Fibroblast of the conjunctiva (primary cell): ENCODE data around the gene SLC6A11.

Experiments used
- DNase-seq: peaks from one replicate; pipeline ENCODE4 v3.0.0-alpha.2; 2010; ENCODE audit warnings: low read depth

The SLC6A11 gene

DNA sequence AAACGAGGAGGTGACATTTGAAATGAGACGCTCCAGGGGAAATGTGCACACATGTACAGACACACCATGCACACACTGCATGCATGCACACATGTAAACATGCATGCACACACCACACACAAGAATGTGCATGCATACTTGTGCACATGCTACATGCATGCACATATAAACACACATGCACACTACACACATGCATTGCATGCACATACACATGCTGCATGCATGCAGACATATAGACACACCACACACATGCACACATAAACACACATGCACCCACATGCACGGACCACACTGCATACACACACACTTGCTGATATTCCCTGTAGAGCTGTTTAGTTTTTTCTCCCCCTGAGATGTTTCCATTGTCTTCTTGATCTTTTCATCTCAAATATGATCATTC is 138.7 kb downstream of the SLC6A11 start:
- no peak for DNase-seq

DNA sequence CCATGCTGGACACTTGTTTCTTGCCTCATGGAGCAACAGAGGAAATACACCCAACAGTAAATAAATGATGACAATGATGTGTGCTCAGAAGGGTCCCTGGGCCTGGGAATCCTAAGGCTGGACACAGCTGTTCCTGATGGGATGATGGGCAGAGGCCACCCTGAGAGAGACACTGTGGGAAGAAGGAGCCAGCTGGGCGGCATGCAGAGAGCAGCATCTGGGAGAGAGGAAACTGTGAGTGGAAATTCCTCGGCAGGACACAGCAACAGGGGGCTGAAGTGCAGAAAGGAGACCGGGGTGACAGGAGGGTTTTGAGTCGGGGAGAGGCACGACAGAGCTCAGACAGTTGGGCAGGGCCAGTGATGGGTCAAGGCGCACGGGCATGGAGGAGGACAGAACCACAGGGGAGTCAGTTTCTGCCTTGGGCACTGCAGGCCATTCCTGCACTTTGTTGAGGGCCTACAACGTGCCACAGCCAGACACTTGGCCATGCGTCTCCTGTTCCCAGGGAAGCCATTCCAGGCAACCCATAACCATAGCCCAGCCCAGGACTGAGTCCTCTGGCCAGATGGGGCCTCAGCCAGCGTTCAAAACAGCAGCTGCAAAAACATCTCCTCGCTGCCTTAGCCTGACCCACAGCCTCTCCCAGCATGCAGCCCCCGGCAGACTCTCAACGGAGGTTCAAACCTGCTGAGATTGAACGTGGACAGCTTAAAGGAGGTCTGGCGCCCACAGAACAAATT is 139.9 kb downstream of the SLC6A11 start:
- no peak for DNase-seq

DNA sequence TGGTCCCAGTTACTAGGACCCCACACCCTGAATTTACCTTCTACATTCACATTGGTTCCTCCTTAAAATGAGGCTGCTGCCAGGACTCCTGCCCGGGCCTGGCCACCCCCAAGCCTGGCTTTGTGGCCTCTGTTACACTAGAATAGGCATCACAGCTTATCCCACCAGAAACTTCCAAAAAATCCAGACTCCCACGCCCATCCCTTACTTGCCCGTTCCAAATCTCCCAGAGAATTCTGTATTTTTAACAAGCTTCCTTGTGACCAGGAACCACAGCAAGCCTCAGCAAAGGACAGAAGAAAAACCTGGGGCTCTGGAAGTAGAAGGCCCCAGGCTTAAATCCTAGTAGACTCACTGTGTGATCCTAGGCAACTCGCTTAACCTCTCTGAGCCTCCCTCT is 140.5 kb downstream of the SLC6A11 start:
- no peak for DNase-seq

DNA sequence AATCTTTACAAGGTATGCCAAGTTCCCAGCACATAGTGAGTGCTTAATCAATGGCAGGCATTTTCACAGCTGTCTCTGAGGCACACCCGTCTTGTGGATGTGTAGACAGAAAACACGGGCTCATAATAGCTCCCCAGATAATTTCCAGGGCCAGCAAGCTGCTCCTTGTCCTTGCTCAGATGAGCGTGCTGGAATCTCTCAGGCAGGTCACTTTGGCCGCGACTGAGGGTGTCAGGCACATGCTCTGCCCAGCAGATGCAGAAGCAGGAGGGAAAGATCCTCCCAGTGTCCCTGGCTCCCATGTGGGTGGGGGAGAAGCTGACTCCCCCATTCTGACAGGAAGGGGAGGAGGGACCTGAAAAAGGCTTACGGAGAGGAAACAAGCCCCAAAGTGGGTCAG is 141.0 kb downstream of the SLC6A11 start:
- no peak for DNase-seq

DNA sequence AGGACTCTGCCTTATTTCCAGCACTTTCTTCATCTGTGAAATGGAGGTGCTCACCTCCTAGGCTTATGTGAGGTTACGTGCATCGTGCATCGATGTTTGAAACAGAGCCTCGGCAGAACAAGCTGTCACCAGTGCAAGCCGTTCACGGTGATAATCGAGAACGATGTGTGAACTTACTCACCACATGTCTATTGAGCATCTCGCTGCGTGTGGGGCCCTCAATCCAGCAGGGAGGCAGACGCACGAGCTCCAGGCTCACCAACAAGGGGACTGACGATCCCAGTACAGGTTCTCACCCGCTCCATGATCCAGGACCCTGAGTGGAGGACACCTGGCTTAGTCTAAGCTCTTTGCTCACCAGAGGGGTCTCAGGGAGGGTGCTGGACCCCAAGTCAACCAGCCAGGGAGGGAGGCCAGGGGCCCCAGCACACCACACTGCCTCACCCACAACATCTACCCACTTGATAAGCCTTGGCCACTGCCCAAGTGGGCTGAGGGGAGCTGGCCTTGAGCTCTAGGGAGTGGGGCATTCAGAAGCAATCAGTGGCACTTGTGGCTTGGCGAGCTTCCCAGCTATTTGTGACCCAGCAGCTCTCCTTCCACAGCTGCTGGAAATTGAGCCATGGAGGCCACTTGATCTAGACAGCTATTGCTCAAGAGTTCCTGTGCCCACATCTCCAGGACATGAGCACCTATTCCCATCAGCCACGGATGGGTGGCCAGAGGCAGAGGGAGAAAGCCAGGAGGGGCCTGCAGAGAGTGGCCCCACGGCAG is 142.1 kb downstream of the SLC6A11 start:
- no peak for DNase-seq

DNA sequence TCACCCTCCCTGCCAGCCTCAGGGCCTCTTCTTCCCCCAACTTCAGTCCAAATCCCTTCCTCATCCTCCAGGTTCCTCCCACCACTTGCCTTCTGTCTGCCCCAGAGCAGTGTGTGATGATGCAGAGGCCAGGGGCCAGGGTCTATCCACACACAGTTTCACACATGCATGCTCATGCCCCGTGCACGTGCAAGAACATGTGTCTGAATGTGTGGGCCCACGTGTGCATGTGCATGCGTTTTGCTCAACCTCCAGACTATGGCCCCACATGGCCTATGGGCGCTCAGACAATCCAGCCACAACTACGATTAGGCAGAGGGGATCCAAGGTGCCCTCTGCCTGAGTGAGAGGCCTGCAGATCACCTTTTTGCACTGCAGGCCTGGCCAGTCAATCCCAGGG is 144.2 kb downstream of the SLC6A11 start:
- no peak for DNase-seq

DNA sequence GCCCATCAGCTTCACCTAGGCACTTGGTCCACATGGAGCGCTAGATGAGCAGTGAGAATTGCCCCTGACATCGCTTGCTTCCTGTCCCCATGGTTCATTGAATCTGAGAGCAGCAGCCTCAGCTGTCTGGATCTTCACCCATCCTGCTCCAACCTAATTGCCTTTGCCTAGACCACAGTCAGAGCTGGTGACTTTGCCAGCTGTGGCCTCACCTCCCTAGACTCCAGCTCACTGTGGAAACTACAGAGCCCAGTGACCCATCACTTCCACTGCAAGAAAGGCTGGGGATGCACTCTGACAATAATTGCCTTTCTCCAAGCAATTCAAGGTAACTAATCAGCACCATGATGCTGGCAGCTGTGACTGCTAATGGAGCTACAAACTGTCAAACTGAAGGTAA is 145.9 kb downstream of the SLC6A11 start:
- DNase-seq: no peak

DNA sequence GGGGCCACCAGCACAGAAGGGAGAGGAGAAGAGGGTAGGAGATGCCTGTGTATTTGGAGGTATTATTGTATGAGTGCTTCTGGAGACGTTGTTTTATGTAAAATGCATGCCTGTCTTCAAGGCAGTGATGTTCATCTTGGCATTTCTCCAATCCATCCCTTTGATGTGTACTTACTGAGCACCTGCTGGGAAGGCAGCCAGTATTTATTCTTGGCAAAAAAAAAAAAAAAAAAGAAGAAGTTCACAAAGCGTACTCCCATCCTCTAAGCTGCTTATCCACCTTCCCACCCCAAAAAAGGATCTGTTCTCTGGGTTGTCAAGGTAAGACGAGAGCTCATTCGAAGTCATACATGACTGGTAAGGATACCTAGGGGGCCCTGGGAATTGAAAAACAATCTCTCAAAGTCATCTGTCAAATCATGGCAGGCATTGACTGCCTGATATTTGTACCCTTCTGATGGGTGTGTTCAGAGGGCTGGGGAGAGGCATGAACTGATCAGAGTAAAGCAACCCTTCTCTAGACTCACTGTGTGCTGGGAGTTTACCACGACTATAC is 146.5 kb downstream of the SLC6A11 start:
- DNase-seq: no peak

DNA sequence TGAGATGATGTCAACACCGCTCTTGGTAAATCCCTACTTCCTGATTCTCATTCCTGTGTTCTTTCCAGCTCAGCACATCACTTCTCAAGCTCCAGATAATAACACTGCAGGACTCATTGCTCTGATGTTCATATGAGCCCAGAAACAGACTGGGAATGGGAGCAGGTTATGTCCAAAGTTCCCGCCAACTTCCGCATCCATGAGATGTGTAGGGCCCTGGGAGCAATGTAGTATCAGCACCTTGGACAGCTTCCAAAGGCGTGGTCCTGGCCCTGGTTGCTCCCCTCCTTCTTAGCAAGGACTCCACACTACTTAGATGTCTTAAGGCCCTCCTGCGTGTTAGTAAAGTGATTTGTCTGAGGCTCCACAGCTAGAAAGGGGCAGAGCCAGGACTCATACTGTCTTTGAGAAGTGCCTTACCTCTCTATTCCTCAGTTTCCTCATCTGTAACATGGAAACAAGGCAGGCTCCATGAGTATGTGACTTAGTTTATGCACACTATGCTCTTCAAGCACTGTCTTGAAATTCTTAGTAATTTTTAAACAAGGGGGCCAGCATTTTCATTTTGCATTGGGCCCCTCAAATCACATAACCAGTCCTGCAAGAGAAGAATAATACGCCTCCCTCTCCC is 148.6 kb downstream of the SLC6A11 start:
- DNase-seq: no peak

DNA sequence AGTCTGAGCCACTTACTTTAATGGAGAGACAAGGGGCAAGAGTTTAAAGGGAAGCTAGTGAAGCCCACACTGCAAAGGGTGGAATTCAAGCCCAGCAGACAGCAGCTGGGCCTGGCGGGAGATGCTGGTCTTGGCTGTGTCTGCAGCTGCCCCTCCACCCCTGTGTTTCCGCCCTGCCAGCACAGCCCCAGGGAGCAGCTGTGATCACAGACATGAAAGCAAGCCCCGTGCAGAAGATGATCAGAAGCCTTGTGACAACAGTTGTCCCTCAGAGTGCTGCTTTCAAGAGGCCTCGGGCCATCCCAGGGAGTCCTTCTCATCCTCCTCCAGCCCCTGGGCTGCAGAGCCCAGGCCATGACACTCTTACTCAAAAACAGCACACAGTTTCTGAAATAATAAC is 152.4 kb downstream of the SLC6A11 start:
- DNase-seq: no peak

DNA sequence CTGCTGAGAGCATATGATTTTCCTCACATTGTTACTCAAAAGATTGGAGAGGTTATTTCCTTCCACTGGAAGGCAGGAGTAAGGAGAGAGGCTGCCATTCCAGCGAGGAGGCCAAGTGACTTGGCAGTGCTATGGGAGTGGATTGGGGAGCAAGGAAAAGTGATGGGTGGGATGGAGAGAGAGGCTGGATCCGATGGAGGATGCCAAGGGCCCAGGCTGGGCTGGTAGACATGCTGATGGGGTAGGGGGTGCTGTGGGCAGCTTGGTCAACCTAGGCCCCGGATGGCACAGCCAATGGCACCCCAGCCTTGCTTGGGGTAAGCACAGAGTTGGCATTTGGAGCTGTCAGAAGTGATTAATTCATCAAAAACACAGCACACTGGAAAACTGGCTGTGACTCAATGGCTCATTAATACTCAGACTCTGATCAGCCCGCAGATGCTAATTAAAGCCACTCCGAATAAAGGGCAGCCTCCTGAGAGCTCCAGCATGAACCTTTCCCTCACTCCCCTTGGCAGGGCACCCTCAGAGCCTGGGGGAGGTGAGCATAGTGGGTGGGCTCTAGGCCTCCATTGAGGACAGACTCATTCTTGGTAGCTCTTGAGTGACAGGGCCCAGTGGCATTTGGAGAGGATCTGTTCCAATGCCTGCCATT is 154.4 kb downstream of the SLC6A11 start:
- no peak for DNase-seq

DNA sequence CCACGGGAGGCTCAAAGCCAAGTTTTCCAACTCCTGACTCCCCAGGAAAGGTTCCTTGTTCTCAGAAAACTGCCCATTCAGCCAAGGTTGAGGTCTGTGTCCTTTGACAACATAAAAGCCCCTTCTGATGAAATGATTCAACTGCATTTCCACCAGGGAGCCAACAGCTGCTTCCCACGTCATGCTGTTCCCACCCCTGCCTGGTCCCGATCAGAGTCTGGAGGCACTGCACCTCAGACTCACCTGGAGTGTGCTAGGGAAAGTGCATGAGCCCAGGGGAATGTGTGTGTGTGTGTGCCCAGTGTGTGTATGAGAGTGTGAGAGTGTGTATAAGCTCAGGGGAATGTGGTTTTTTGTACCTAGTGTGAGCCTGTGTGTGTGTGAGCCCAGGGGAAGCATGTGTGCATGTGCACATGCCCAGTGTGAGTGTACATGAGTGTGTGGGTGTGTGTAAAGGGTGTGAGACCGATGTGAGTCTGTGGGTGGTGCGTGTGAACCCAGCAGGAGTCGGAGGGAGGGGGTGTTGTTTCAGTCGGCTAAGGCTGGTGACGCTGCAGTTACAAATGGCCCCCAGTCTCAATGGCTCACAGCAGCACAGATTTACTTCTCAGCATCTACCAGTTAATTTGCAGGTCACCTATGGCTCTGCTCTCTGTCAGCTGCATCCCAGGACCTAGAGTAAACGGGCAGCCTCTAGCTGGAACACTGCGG is 156.2 kb downstream of the SLC6A11 start:
- no peak for DNase-seq

DNA sequence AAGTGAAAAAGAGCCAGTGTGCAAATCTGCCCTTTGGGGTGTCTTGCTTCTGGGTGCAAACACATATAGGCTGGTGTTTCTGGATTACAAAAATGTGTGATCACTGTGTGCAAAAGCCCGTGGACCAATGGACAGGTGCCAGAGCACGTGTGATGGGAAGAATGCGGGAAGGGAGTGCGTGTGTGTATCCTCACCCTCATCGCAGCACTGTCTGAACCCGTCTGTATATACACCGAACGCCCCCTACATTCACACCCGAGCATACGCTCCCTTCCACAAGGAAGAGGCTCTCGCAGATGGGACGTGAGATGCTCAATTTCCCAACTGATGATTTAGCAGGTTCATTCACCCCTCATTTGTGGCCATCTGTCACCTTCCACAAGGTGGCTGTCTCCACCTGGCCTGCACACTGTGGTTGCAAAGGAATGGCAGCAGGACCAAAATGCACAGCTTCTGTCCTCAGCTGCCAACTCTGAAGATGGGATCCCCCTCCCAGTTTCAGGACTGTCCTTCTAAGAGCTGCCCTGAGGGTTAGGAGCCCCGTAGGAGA is 157.1 kb downstream of the SLC6A11 start:
- no peak for DNase-seq

DNA sequence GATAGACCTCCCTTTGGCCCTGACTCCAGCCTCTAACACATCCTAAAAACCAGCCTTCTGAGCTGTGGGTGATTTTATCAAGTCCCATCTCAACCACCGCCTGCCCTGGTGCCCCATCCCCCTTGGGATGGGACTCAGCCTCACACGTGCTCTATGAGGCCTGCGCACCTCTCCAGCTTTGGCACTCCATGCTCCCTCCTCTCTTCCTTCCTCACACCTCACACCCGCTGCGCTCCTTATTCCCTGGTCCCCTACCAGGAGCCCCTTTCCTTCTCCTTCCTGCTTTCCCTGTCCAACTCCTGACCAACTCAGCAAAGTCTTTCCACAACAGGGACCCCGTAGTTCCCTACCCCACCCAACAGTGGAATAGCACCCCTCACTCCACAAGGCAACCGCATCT is 158.1 kb downstream of the SLC6A11 start:
- DNase-seq: no peak

DNA sequence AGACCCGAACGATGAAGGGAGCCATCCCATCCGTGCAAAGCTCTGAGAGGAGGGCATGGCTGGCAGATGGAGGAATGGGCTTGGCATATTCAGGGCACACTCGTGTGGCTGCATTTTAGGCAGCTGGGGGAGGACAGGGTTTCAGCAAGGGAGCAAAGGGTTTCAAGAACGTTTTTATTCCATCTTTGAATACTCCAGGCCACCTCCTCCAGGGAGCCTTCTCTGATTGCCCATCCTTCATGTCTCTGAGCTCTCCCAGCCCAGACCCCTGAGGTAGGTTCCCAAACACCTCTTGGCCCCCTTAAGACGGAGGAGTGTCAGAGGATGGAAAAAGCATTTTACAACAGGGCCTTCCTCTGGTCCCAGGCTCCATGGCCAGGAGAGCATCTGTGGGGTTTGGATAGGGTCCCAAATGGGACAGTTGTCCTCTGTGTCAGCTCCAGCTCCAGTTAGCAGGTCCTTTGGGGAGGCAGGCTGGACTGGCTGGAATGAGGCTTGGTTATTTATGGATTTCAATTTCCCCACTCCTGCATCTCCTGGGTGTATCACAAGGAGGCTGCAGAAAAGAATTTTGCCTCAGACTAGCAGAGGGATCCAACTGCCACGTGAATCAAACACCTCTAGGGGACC is 158.8 kb downstream of the SLC6A11 start:
- no peak for DNase-seq

DNA sequence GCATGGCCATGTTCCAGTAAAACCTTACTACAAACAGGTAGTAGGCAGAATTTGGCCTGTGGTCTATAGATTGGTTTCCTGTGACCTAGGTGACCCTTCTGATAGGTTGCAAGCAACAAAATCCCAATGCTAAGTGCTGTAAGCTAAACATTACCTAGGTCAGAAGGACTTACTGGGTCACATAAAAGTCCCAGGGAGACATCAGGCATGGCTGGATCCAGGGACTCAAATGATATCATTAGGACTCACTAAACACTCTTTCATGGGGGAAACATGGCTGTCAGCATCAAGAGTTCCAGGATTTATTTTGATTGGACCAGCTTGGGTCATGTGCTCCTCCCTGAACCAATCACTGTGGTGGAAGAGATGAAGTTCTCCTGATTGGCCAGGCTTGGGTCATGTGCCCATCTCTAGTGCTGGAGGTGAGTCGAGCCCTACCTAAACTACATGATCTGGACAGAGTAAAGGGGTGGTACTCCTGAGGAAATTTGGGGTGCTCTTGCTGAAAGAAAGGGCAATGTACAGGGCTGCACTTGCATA is 159.7 kb downstream of the SLC6A11 start:
- DNase-seq: no peak

DNA sequence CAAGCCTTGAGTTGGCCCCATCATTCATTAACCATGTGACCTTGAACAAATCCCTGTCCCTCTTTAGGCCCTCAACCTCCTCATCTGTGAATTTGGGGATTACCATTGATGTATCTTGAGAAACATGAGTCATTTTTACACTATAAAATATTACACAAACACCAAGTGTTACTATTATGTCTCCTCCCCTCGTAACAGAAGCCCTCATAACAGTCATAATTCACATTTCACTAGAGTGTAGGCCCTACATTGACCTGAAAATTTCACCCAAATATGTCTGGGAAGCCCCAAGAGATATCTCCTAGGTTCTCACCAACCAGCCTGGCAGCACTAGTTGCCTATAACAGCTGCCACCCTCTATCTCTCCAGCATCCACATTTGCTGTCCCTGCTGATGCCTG is 160.7 kb downstream of the SLC6A11 start:
- DNase-seq: no peak

DNA sequence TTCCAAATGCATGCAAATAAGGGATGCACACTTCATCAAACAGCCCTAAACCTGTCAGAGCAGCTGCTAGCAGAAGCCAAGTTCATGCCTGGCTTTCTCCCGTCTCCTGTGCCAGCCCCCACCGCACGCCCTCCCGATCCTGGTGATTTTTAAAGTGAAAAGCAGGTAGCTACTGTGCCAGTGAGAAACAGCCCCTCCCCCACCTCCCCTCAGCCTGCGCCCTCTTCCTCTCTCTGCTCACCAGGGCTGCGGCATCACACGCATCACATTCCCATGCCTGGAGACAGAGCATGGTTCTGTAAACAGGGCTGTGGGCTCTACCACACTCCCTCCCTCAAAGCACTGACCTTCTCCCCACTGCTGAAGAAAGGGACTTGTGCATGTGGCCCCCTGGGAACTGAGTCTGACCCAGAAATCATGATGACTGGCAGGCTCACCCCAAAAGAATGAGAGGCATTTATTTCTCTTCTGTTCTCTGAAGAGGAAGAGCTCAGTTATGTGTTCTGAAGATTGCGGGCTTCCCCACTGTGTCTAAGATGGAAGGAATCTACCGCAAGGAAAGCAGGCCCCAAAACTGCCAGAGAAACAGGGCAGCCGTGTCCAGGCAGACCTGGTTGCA is 162.0 kb downstream of the SLC6A11 start:
- no peak for DNase-seq

DNA sequence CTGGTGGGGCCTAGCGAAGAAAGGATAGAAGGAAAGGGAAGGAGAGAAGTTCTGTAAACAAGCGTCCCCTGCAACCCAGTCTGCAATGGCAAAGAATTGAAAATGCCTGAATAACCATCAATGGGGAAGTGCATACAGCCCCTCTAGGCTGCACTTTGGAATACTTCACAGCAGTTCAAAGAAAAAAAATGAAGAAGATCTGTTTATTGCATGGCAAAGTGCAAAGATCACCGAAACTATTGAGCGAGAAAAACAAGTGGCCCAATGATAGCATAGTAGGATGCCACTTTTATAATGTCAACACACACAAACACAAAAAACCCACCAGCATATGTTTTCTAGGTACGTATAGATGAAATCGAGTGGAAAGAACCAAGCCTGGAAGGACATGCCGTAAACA is 162.9 kb downstream of the SLC6A11 start:
- DNase-seq: no peak

DNA sequence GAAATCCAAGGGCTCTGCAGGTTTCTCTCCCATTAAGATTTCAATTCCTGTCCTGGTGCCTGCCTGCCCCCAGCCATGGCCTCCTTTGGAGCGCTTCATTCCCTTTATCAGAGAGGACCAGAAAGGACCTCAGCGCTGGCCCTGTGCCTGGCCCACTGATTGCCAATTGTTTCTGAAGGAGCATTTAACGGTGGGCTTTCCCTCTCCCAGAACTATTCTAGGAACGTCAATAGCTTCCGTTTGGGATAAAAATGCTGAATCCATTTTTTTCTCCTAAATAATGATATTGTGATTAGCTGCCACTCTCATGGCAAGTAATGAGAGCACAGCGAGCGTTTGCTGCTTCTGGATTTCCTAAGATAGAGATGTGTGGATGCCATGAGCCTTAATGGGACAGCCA is 164.3 kb downstream of the SLC6A11 start:
- DNase-seq: no peak
